Liver (tissue), 3 donors: Measurements from ENCODE around the gene B3GALNT2.

Source experiments
- EGR1 ChIP-seq, 2 donors: IDR thresholded peaks; 2 replicates each; pipeline ENCODE4 v1.6.1; 2016 to 2018; ENCODE audit warnings: antibody characterized with exemption in 2 of 2, low read depth in 2 of 2
- FOXA1 ChIP-seq: IDR thresholded peaks from 2 replicates; pipeline ENCODE4 v1.6.1; 2016; ENCODE audit warnings: antibody characterized with exemption
- GABPA ChIP-seq, 2 donors: IDR thresholded peaks in 1 of 2; conservative IDR thresholded peaks in 1 of 2; 2 replicates each; pipeline ENCODE4 v1.6.1; 2016; ENCODE audit warnings: antibody characterized with exemption in 2 of 2, mild to moderate bottlenecking in 1 of 2, moderate library complexity in 1 of 2
- NR2F2 ChIP-seq: IDR thresholded peaks from 2 replicates; pipeline ENCODE4 v1.6.1; 2016; ENCODE audit warnings: antibody characterized with exemption
- RAD21 ChIP-seq, 2 donors: IDR thresholded peaks; 2 replicates each; pipeline ENCODE4 v1.6.1; 2016; ENCODE audit warnings: antibody characterized with exemption in 2 of 2, mild to moderate bottlenecking in 2 of 2
- RXRA ChIP-seq, 2 donors: IDR thresholded peaks; 2 replicates each; pipeline ENCODE4 v1.6.1; 2017 to 2018; ENCODE audit warnings: antibody characterized with exemption in 2 of 2, mild to moderate bottlenecking in 1 of 2
- SP1 ChIP-seq: IDR thresholded peaks from 2 replicates; pipeline ENCODE4 v1.6.1; 2018; ENCODE audit warnings: antibody characterized with exemption, mild to moderate bottlenecking
- TAF1 ChIP-seq: conservative IDR thresholded peaks from 2 replicates; pipeline ENCODE4 v1.6.1; 2016; ENCODE audit warnings: antibody characterized with exemption, mild to moderate bottlenecking
- TF ChIP-seq, protein P1 (sequence below): fragments of 150-350 bp; IDR thresholded peaks from 2 replicates; pipeline ENCODE4 v1.5.1; 2017; ENCODE audit warnings: improper control_type of control experiment, low read depth, low read length; ENCODE audit not compliant: missing input control
- TF ChIP-seq, protein P2 (sequence below): IDR thresholded peaks from 2 replicates; pipeline ENCODE4 v1.6.1; 2016; ENCODE audit warnings: antibody characterized with exemption
- TF ChIP-seq, protein P3 (sequence below): IDR thresholded peaks from 2 replicates; pipeline ENCODE4 v1.6.1; 2016; ENCODE audit warnings: antibody characterized with exemption
- donor health status: healthy.
- donor health status: healthy.

DNA sequence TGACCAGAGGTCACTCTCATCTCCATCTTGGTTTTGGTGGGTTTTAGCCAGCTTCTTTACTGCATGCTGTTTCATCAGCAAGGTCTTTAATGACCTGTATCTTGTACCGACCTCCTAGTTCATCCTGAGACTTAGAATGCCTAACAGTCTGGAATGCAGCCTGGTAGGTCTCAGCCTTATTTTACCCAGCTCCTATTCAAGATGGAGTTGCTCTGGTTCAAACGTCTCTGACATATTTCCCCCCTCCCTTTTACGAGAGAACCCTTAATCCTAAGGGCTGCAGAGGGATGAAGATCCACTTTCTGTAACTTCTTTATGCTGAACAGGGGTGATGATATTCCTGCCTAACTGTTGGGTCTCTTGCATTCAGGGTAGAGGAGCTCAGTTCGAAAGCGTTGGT, 93.8 kb downstream of the B3GALNT2 start:
- TF ChIP-seq, protein P1, sequence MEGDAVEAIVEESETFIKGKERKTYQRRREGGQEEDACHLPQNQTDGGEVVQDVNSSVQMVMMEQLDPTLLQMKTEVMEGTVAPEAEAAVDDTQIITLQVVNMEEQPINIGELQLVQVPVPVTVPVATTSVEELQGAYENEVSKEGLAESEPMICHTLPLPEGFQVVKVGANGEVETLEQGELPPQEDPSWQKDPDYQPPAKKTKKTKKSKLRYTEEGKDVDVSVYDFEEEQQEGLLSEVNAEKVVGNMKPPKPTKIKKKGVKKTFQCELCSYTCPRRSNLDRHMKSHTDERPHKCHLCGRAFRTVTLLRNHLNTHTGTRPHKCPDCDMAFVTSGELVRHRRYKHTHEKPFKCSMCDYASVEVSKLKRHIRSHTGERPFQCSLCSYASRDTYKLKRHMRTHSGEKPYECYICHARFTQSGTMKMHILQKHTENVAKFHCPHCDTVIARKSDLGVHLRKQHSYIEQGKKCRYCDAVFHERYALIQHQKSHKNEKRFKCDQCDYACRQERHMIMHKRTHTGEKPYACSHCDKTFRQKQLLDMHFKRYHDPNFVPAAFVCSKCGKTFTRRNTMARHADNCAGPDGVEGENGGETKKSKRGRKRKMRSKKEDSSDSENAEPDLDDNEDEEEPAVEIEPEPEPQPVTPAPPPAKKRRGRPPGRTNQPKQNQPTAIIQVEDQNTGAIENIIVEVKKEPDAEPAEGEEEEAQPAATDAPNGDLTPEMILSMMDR, result no peak
- TF ChIP-seq NR2F2, result no peak
- no peak for TF ChIP-seq FOXA1
- TF ChIP-seq, protein P2, sequence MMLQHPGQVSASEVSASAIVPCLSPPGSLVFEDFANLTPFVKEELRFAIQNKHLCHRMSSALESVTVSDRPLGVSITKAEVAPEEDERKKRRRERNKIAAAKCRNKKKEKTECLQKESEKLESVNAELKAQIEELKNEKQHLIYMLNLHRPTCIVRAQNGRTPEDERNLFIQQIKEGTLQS, result no peak
- no peak for TF ChIP-seq SP1
- TF ChIP-seq EGR1 (IDR thresholded peaks at IDR 0.05; ENCODE audit: low read depth in 2 of 2), result no peak
- TF ChIP-seq RAD21 (IDR thresholded peaks at IDR 0.05), result no peak
- TF ChIP-seq GABPA (IDR thresholded peaks at IDR 0.05 in 1 of 2, conservative IDR thresholded peaks at IDR 0.05 in 1 of 2), result no peak
- TF ChIP-seq, protein P3, sequence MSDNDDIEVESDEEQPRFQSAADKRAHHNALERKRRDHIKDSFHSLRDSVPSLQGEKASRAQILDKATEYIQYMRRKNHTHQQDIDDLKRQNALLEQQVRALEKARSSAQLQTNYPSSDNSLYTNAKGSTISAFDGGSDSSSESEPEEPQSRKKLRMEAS, result no peak
- TF ChIP-seq RXRA (IDR thresholded peaks at IDR 0.05), result no peak
- TF ChIP-seq TAF1, result no peak
